Panc1 (cell line): ENCODE data around the gene GPR142. TPM values are rescaled to one million over a fixed set of nuclear protein-coding genes. Genes with fewer than 3 reads are reported as not detected.

Source experiments
- ATAC-seq: fragments of 200-7000 bp; cut with Tn5 transposase; 2 replicates; pipeline ENCODE4 v1.9.1; 2020; ENCODE audit warnings: mild to moderate bottlenecking, moderate library complexity
- BruUV-seq: library from RNA; stranded (reverse); fragments of 400-500 nt; replicated peaks from 2 replicates; lab custom pipeline; 2021; lab: Mats Ljungman, UMichigan
- CTCF ChIA-PET: fragments of 300-600 bp; sonication (Branson Sonifier 250); formaldehyde crosslinking; loops from one replicate; lab custom pipeline; 2022; ENCODE audit warnings: antibody characterized with exemption; lab: Charles Lee
- POLR2A ChIA-PET: fragments of 300-600 bp; sonication (Branson Sonifier 250); formaldehyde crosslinking; loops from one replicate; lab custom pipeline; 2022; ENCODE audit warnings: antibody characterized with exemption; lab: Charles Lee
- DNase-seq: peaks from one replicate; pipeline ENCODE4 v3.0.0-alpha.2; 2010; ENCODE audit warnings: low read depth, low spot score
- H3K27ac ChIP-seq: 2 replicates; pipeline ENCODE4 v1.5.1; 2011; ENCODE audit warnings: mild to moderate bottlenecking, low read length, inconsistent platforms
- H3K27me3 ChIP-seq: fragments of 200-500 bp; sonication (Bioruptor generic); 2 replicates; pipeline ENCODE4 v1.6.0; 2014; ENCODE audit warnings: low read length, inconsistent platforms; ENCODE audit not compliant: control insufficient read depth, insufficient read depth
- H3K36me3 ChIP-seq: fragments of 200-500 bp; sonication (Bioruptor generic); 2 replicates; pipeline ENCODE4 v1.5.1; 2014; ENCODE audit warnings: inconsistent platforms, mild to moderate bottlenecking, low read length, moderate library complexity; ENCODE audit not compliant: control insufficient read depth, insufficient read depth
- H3K4me1 ChIP-seq: 2 replicates; pipeline ENCODE4 v1.5.1; 2011; ENCODE audit warnings: inconsistent platforms, mild to moderate bottlenecking, low read length, moderate library complexity; ENCODE audit not compliant: control insufficient read depth, insufficient read depth
- H3K4me3 ChIP-seq, 2 experiments: 2 replicates each; pipeline ENCODE4 v1.5.1; 2011 to 2012; ENCODE audit warnings: low read depth in 2 of 2, low read length in 2 of 2, mild to moderate bottlenecking in 2 of 2, inconsistent platforms in 1 of 2, moderate library complexity in 1 of 2
- H3K9me3 ChIP-seq: fragments of 200-500 bp; sonication (Bioruptor generic); 2 replicates; pipeline ENCODE4 v1.5.1; 2014; ENCODE audit warnings: low read depth, mild to moderate bottlenecking, inconsistent platforms, low read length, moderate library complexity; ENCODE audit not compliant: control insufficient read depth, insufficient read depth
- POLR2AphosphoS5 ChIP-seq: IDR thresholded peaks from 2 replicates; pipeline ENCODE4 v1.6.1; 2012; ENCODE audit warnings: mild to moderate bottlenecking, low read depth, low read length, moderate library complexity
- REST ChIP-seq, 2 experiments: IDR thresholded peaks; 2 replicates each; pipeline ENCODE4 v1.6.1; 2011 to 2012; ENCODE audit warnings: low read depth in 2 of 2, control low read depth in 1 of 2, low read length in 1 of 2, mild to moderate bottlenecking in 1 of 2, moderate library complexity in 1 of 2; ENCODE audit not compliant: insufficient read depth in 1 of 2
- SIN3A ChIP-seq: IDR thresholded peaks from 2 replicates; pipeline ENCODE4 v1.6.1; 2012; ENCODE audit warnings: low read depth, mild to moderate bottlenecking, low read length, moderate library complexity, borderline replicate concordance; ENCODE audit not compliant: insufficient read depth
- TCF7L2 ChIP-seq: IDR thresholded peaks from 2 replicates; pipeline ENCODE4 v1.6.1; 2011; ENCODE audit warnings: mild to moderate bottlenecking, low read depth, low read length, inconsistent platforms
- in situ Hi-C: cut with HindIII; loops from 2 replicates; pipeline ENCODE4 v1.10.0; 2016; ENCODE audit warnings: low sequenced_read_pairs, low pct_unique_long_range_greater_than_20kb
- intact Hi-C: fragments of 100-400 bp; cut with micrococcal nuclease; formaldehyde crosslinking; loops from one replicate; pipeline ENCODE4 v1.10.0; 2022; ENCODE audit not compliant: unreplicated experiment
- total RNA-seq: library from RNA; stranded (reverse); gene quantifications from one replicate; pipeline ENCODE4 v1.2.1, GENCODE V29; 2021; ENCODE audit not compliant: unreplicated experiment
- TF ChIP-seq, protein P1 (sequence below): fragments of 450-650 bp; IDR thresholded peaks from 2 replicates; pipeline ENCODE4 v1.5.1; 2017; ENCODE audit warnings: mild to moderate bottlenecking

Gene GPR142
- total RNA-seq, 1 experiment from 2014 or later: not detected

DNA sequence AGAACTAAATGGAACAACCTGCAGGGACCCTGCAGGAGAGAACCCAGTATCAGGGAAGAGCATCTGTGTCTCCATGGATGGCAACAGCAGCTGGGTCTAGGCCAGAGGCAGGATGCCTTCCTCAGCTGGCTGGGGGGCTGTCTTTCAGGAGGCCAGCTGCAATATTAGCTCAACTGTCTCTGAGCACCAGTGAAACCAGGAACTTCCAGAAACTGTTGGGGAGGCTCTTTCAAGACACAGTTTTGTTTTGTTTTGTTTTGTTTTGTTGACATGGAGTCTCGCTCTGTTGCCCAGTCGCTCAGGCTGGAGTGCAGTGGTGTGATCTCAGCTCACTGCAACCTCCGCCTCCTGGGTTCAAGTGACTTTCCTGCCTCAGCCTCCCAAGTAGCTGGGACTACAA, 7.6 kb downstream of the GPR142 start:
- BruUV-seq: no TSS peak
- TF ChIP-seq REST (IDR thresholded peaks at IDR 0.05; ENCODE audit: insufficient read depth in 1 of 2, low read depth in 2 of 2, low read length in 1 of 2) (no peak), POLR2AphosphoS5 (no peak), SIN3A (no peak), TCF7L2 (no peak)
- TF ChIP-seq, protein P1, sequence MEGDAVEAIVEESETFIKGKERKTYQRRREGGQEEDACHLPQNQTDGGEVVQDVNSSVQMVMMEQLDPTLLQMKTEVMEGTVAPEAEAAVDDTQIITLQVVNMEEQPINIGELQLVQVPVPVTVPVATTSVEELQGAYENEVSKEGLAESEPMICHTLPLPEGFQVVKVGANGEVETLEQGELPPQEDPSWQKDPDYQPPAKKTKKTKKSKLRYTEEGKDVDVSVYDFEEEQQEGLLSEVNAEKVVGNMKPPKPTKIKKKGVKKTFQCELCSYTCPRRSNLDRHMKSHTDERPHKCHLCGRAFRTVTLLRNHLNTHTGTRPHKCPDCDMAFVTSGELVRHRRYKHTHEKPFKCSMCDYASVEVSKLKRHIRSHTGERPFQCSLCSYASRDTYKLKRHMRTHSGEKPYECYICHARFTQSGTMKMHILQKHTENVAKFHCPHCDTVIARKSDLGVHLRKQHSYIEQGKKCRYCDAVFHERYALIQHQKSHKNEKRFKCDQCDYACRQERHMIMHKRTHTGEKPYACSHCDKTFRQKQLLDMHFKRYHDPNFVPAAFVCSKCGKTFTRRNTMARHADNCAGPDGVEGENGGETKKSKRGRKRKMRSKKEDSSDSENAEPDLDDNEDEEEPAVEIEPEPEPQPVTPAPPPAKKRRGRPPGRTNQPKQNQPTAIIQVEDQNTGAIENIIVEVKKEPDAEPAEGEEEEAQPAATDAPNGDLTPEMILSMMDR: no peak
- CTCF ChIA-PET: interaction anchor here (0.5 to 1.6 kb wide), 3 partner anchors 12 to 137 kb away, joined by 3 to 6 read pairs (median 5); no protein-coding TSS in a partner anchor
- POLR2A ChIA-PET: no interaction called here
- in situ Hi-C loops: no loop called here
- no peak overlapping the region for H3K4me3 ChIP-seq
- intact Hi-C loops: no loop called here
- H3K27ac ChIP-seq: no peak overlapping the region
- H3K4me1 ChIP-seq: peaks cover 4% of the 10 kb centered on the region
- no peak for DNase-seq
- H3K36me3 ChIP-seq: no peaks in the 10 kb centered on the region
- no peak for ATAC-seq
- H3K9me3 ChIP-seq: no peaks in the 10 kb centered on the region
- H3K27me3 ChIP-seq: peaks cover 8% of the 10 kb centered on the region

- Histone ChIP-seq H3K4me1 (peaks cover 10% of the 10 kb centered on the region), H3K27ac (no peak overlapping the region; the same call in 1 of the 2 replicates), H3K27me3 (peaks cover 3% of the 10 kb centered on the region), H3K9me3 (no peaks in the 10 kb centered on the region), H3K36me3 (no peaks in the 10 kb centered on the region), H3K4me3 (peak overlapping the region in 1 of 2 experiments; percentile 16; a peak in 1 of 4 replicates)
- in situ Hi-C loops (no loop called here), intact Hi-C loops (loop anchor here (1.0 kb wide), 1 partner anchor 78 kb away; no protein-coding TSS in a partner anchor)
- POLR2A ChIA-PET: no interaction called here
- no peak for DNase-seq
- CTCF ChIA-PET: interaction anchor here (0.5 to 4.7 kb wide), 21 partner anchors 9 to 211 kb away, joined by 3 to 62 read pairs (median 4); partner anchors contain the start of gene GPR142
- BruUV-seq: no TSS peak
- TF ChIP-seq TCF7L2 (peak; percentile 67), REST (IDR thresholded peaks at IDR 0.05; ENCODE audit: insufficient read depth in 1 of 2, low read depth in 2 of 2, low read length in 1 of 2) (no peak), SIN3A (no peak), POLR2AphosphoS5 (no peak)
- TF ChIP-seq, protein P1: peak; percentile 97
- peak; percentile 92 for ATAC-seq
Measured at GRCh38 chr17:74379495-74380085, 12.3 kb downstream of the GPR142 start.
